ENCODE data around the gene RAB4B.
"Not testable (repeated sequence)": the region's sequence is repeated elsewhere in the genome, so short reads cannot be mapped to it uniquely, and the experiment has no call there.

- not testable (repeated sequence) for TF ChIP-seq POLR2AphosphoS5 (IDR thresholded peaks at IDR 0.05; ENCODE audit: low read depth); CTCF (IDR thresholded peaks at IDR 0.05; ENCODE audit: insufficient read depth, low read length); GABPA (IDR thresholded peaks at IDR 0.05; ENCODE audit: low read depth); REST (IDR thresholded peaks at IDR 0.05; ENCODE audit: insufficient replicate concordance, low read depth); SPI1 (IDR thresholded peaks at IDR 0.05; ENCODE audit: borderline replicate concordance, low read depth)
Observed at GRCh38 chr19:40812571-40812970, 34.5 kb downstream of the RAB4B start.

Data from HL-60 (cell line).